ENCODE data around the gene RAPGEF1.

Gene RAPGEF1

DNA sequence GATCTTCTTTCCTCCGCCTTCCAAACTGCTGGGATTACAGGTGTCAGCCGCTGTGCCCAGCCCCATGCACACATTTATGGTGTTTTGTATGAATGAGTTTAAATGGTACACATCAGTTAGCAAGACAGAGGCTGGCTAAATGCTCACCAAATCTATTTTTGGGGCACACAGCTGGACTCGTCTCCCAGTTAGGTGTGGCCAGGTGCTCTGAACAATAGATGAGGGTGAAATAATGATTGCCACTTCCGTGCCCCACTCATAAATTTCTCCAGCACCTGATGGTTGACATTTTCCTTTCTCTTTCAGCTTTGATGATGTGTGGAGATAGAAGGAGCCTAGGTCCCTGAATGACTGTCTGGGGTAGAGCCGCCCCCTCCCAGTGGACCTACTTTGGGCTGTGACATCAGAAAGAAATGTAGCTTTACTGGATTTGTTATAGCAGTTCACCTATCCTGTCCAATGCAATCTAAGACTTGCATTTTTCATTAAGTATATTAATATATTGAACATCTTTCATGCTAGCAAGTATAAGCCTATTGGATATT lies 8.6 kb upstream of the RAPGEF1 start:
- no peak for DNase-seq

DNA sequence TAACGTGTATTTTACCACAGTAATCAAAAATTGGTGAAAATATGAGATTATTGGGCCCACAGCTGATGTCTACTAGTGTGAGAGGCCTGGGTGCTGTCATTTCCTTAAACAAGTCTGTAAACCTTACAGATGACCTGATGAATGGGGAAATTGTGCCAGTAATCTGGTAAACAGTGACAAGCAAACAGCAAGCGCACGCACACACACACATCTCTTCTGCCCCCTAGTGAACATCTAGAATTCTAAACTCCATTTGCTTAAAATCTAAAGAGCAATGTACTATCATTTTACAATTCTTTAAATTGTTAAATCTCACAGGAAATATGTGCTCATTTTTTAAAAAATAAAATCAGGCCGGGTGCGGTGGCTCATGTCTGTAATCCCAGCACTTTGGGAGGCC lies 7.5 kb upstream of the RAPGEF1 start:
- no peak for DNase-seq

DNA sequence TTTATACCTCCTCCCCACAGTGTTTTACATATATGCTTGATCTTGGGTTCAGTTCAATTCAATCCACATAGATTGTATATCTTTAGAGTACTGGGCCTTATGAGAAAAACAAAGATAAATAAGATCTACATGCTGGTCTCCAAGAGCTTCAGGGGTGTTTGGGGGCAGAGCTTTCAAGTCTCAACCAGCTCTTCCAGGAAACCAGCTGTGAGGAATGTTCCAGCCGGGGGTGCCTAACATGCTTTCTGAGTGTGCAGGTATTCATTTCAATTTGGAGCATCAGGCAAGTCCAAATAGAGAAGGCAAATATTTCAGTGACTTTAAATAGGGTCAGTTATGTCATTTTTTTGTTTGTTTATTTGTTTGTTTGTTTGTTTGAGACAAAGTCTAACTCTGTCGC lies 5.7 kb upstream of the RAPGEF1 start:
- no peak for DNase-seq

DNA sequence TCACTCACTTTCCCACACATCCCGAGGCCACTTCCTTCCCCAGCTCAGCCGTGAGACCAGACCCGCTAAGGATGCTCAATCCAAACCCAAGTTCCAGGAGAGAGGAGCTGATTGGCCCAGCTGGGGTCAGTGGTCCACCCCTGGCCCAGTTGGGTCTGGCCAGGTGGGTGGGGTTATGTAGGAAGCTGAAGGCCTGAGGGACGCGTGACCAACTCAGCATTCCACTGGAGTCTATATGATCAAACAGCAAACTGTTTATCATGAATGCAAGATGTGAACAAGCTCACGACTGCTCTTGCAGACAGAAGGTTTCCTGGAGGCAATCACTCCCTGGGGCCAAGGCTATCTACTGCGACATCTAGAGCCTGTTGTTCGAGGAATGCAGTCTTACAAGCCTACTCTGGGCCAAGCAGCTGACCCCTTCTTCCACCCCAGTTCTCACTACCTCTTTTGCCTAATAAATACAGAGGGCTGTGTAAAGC lies 4.9 kb upstream of the RAPGEF1 start:
- no peak for DNase-seq

DNA sequence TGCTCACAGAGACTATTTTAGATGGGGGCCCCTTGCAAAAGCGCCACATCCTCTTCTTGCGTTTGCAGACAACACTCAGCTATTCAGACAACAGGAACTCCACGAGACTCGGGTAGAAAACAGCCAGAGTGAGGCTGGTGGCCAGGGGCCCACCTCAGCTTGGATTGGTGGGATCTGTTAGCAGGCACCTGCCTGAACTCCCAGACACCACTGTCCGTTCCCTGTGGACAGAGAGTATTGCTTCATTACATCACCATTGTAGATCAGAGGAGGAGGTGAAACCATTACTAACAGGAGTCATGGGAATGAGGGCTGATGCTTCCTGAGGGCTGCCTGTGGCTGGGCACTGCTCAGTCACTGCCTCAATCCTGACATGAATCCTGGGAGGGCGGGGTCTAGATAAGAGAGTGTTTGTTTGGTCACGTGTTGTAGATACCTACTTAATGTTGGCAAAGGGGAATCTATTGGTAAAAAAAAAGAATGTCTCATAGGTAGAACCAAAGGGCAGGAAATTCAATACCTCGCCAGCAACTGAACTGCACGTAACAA lies 4.4 kb upstream of the RAPGEF1 start:
- no peak for DNase-seq

DNA sequence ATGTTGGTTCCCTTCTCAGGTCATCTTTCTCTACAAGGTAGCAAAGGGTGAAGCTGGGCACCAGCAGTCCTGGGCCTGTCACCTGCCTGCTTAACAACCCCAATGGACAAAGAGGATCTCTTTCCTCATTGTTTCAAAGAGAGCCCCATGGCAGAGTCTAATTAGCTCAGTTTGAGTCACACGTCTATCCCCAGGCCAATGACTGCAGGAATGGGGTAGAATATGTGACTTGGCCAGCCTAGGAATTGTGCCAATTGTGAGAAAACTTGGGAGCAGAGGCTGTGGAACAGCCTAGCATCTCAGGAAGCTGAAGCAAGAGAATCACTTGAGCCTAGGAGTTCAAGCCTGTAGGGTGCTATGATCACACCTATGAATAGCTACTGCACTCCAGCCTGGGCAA lies 3.6 kb upstream of the RAPGEF1 start:
- DNase-seq: no peak

DNA sequence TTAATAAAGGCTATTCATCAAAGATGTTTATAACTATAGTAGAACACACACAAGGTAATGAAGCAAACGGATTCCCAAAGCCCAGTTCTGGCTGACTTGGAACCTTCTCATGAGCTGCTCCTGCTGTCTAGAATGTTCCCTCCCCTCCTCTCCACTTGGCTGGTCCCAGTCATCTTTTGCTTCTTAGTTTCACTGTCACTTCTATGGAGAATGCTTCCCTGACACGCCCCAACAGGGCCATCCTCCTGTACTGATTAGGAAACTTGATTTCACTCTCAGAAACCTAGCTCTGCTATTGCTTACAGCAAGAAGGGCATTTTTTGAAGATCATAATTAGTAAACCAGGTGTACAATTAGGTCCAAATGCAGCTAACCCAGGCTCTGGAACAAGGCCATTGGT lies 3.2 kb upstream of the RAPGEF1 start:
- DNase-seq: no peak

DNA sequence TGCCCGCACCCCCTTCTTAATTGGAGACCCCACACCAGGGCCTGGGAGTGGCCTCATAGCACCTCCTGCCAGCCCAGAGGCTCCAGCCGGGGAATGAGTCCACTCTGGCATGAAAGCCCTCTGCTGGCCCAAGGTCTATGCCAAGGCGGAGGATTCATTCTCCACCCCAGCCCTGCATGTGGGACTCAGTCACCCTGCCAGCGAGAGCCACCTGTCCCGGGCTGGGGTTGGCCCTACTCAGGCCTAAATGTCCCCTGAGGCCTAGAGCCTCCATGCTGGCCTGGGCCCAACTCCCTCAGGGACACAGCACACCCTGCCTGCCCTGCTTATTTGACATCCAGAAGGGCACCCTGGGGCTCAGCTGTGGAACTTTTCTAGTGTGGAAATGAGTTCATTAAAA lies 1.0 kb upstream of the RAPGEF1 start:
- no peak for DNase-seq

DNA sequence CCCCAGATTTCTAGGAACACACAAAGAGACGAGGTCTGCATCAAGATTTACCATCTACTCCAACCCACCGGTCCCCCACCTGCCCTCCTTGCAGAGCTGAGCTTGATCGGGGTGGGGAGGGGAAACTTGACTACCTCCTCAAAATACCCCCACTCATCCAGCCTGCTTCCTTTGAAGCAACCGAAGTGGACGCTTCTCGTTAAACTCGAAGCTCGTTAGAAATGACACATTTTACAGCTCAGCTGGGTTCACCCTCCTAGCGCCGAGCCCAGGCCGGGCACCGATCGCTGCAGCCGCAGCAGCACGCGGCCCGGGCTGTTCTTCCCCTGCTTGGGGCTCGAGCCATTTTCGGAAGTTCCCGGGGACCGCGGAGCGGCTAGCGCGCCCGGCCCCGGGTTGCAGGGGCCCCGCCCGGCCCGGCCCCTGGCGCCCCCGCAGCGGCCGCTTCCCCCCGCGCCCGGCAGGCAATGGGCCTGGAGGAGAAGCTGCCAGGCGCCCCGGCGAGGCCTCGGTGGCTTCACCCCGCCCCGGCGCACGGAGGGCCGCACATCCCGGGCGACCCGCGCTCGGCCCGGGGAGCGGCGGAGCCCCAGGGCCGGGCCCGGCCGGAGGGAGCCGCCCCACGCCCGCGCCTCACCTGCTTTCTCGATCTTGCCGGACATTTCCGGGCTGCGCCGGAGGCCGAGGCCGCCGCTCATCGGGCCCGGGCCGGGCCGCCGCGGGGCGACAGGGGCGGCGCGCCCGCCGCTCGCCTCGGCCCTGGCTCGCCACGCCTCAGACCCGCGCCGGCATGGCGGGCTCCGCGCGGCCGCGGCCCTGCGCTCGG lies 530 bp downstream of the RAPGEF1 start:
- peak; percentile 57 for DNase-seq

DNA sequence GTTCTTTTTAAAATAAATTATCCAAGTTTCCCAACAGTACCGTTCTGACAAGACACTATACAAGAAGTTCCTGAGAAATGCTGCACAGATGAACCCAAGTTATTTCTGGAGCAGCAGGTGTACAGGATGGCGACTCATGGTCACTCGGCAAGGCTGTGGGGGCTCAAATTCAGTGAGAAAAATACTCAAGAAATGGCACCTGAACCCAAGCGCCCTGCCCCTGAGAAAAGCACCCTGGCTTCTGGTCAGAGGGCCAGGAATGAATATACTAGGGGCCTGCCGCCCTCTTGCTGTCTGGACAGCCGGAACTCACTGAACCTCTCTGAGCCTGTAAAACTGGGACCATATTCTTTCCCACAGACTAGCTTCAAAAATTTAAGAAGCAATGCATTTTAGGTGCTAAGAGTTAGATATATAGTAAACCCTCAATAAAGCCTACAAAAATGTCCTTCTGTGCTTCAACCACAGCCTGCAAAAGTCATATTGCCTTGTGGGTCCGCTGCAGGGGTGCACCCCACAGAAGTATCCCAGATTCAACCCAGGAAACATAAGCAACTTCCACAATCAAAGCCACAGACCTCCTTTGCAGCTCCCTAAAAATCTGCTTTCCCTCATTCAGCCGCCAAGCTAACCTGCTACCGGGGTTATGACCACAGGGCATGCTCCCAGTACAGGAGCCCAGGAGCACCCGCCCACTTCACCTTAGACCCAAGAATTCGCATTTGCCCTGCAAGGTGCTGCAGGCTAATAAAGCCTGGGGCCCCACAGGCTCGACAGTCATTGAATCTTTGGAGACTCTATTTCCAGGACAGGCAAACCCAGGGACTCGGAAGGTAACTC lies 1.4 kb downstream of the RAPGEF1 start:
- no peak for DNase-seq

DNA sequence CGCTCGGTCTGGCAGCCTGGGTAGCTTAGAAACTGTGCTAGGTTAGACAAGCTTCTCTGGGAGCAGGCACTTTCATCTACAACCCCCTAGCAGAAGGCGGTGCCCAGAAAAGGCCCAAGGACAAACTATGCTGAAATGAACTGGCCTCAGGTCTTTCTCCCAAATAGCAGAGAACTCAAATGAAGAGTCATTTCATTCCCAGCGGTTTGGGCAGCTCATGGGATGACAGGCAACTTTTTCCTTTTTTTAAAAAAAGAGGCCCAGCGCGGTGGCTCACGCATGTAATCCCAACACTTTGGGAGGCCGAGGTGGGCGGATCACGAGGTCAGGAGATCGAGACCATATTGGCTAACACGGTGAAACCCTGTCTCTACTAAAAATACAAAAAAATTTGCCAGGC lies 2.5 kb downstream of the RAPGEF1 start:
- no peak for DNase-seq

DNA sequence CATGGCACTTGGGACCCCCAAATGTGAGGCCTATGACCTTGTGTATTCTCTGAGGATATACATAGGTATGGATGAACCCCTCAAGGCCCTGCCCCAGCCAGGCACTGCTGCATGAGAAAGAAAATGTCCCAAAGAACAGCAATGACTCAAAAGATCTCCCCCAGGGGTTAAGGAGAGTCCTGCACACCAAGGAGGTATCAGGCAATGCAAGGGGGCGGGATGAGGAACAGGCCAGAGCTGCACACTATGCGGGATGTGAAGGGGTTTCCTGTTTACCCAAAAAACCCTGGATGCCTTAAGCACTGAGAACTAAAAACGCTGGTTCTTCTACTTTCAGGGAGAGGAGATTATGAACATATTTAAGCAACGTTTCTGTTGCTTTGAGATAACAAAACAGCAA lies 3.4 kb downstream of the RAPGEF1 start:
- DNase-seq: no peak

DNA sequence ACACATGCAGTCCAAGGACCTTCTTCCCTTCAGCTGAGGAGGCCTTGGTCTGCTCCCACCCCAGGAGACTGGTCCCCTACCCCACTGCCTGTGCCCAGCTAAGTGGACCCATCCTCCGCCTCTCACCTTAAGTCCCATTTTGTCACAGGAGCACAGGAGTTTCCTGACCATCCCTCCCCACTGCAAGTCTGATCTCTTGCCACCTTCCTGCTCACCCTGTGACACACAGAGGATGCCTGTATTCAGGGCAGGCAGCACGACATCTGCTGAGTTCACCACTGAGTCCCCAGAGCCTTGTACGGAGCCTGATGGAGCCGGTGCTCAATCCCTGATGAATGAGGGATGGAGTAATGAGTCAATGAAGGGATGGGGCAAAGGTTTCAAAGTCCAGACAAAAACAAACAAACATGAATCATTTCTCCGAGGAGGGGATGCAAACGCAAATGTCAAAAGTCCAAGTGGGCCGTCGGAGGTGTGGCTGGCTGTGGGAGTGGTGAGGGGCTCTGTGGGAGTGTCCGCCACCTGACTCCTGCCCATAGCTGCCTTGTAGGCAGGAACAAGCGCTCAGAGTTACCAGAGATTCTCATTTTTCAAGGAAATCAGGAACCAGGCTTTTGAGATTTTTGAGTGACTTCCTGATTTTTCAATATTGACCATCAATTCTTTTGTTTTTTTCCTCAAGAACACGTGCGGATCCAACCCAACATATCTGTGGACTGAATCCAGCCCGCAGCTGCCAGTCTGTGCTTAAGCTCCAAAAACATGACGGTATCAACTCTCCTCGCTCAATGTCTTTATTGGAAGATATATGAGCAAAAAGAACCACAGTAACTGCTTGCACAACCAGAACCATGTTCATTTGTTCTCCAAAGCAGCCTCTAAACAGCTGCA lies 4.4 kb downstream of the RAPGEF1 start:
- no peak for DNase-seq

DNA sequence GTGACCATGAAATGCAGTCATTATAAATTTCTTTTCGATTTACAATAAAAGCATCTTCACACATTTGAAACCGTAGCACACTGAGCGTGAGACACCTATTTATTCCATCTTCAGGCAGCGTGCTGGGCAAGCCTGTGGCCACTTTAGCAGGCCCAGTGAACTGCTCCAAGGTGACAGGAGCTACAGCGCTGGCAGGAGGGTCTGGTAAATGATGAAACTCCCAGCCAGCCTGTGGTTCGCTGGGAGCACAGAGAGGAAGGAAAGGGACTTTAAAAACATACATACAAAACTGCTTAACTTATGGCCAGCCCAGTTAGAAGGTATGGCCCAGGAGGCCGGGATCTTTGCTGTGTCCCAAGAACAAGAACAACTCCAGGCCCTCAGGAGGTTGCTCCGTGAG lies 5.1 kb downstream of the RAPGEF1 start:
- DNase-seq: no peak

DNA sequence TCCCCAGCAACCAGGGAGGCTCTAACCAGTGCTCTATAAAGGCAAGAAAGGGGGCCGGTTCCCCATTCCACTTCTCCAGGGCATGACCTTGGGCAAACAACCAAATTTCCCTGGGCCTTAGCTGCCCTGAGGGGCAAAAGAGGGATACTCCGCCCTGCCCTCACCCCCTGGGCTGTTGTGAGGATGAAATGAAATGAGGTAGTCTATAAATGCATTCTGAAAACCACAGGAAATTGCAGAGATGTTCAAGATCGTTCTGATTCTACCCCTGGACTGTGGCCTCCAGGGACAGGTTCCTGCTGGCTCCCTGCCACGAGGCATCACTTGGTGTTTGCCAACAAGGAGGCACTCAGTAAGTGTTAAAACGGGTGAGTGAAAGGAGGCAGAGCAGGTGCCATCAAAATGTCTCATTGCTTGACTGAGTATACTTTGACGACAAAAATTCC lies 5.7 kb downstream of the RAPGEF1 start:
- no peak for DNase-seq

DNA sequence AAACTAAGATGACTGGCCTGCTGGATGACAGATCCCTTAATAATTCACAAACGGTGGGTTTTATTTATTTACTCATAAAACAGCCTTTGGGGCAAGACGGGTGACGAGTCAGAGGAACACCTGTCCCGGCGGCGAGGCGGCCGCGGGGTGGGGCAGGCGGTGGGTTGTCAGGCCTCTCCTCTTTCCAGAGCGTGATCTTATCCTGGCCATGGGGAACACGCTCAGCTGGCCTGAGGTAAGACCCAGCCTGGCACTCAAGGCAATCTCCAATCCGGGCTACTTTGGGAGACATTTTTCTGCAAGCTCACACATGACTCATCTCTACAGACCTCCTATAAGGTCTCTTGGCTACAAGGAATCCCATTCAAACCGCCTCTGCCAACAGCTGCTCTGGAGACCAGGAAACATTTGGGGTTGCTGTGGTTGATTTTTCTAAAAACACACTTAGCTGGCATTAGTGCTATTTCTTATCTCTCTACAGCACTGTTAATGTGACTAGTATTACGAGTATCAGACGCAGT lies 6.3 kb downstream of the RAPGEF1 start:
- DNase-seq: peak; percentile 51

DNA sequence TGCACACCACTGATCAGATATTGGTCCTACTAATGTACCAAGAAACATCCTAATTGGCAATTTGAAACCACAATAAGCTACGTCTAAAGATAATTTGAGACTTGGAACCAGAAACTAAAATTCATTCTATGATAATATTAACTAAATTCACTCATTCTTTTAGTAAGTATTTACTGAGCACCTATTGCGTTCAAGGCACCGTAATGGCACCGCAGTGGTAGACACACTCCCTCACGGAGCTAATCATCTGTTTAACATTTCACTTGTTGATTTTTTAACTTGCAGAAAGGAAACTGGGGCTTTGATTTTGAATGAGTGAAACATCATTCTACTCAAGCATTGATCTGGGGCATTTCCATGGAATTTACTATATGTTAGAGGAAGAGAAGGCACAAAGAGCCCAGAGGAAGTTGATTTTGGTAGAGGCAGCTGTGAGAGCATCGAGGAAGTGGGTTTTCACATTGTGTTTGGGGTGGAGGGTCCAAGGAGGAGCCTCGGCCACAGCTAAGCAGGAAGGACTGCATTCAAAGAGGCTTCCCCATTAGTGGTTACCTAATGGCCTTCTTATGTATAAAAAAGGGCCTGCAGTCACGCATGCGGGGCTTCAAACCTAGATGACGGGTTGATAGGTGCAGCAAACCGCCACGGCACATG lies 7.1 kb downstream of the RAPGEF1 start:
- no peak for DNase-seq

DNA sequence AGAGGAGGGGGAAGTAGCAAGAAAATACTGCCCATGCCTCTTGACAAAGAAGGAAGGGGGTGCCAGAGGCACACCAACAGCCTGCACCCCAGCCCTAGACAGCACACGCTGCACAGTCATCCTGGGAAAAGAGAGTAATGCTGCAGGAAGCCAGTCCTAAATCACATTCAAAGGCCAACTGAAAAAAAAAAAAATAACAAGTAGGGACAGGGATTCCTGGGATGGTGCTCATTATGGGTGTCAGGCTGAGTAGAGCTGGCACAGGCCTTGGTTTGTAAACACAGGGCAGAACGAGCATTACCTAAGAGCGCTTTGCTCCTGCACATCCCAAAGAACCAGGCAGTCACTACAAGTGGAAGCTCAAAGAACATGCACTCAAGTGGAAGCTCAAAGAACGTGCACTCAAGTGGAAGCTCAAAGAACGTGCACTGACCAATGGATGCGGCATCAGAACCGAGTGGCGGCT lies 7.8 kb downstream of the RAPGEF1 start:
- no peak for DNase-seq

DNA sequence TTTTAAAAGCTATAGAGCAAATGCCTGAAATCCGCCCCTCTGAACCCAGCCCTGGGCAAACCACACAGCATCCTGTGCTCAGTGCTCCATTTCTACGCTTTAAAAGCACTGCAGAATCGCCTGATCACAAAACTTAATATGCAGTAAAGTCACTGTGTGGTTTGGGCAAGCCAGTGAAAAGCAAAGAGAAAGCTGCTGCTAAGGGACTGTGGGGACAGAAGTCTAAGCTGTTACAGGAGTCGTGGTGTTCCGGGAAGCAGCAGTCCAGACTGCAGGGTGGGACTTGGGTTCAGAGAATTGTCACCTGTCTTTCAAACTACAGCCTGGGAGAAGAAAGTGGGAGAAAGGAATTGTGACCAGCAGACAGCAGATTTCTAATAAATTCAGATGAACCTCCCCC lies 8.2 kb downstream of the RAPGEF1 start:
- no peak for DNase-seq

DNA sequence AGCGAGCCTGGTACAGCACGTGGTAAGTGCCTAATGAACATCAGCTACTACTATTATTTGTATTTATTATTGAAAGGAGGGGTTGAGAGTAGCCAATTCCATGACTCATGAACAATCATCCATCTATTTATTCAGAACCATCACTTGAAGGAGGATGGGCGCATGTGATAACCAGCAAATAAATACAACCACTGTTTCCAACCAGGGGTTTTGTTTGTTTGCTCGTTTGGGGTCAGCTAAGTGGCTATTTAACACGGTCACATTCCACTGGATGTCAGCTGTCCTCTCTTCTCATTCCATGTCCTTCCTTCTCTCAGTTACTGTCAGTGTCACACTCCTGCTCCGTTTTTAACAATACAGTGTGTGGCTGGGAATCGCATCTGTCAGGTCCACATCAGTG lies 8.6 kb downstream of the RAPGEF1 start:
- no peak for DNase-seq

DNA sequence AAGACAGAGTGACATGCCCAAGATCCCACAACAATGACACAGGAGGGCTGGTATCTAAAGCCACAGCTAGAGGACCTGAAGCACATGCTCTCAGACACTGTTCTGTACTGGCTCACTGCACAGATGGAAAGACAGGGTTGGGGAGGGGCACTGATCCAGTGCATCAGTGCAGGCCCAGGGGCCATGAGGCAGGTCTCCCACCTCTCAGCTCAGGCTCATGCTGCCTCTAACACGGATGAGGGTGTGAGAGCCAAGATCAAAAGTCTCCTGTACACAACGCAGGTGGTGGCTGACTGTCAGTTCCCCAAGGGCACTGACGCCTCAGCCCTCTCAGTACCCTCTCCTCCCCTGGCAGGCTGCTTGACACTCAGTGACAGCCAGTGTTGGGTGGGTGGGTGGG lies 10.9 kb downstream of the RAPGEF1 start:
- DNase-seq: no peak

DNA sequence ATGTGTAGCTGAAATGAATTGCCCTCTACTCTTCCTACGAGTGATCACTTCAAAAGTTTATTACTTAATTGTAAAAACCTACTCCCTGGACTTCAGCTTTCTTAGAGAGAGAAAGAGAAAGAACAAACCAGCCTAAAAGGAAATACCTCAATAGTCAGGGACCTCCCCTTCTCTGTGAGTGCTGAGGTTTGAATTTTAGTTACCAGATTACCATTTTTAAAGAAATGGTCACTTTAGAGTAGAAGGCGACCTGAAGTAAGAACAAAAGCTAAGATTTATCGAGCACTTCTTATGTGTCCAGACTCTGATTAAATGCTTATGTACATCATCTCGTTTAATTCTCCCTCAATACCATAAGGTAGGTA lies 11.3 kb downstream of the RAPGEF1 start:
- DNase-seq: no peak

Data from right hindlimb (tissue), 1 donor.